ENCODE data around the gene MYO3B. TPM values are rescaled to one million over a fixed set of nuclear protein-coding genes. Genes with fewer than 3 reads are reported as not detected.

The MYO3B gene
- polyA plus RNA-seq, 1 of the 3 experiments (the other 2 are of a cell fraction) = not detected

GRCh38 chr2:170500104-170500503 is 322.2 kb downstream of the MYO3B start:
- Histone ChIP-seq H3K4me3 (ENCODE audit: low read depth in 2 of 2, low read length in 1 of 2) (no peak overlapping the region), H3K4me2 (no peak overlapping the region), H3K79me2 (ENCODE audit: insufficient read depth) (no peaks in the 10 kb centered on the region), H3K9me2 (no peaks in the 10 kb centered on the region), H3K9me3 (no peaks in the 10 kb centered on the region), H3F3A (replicated peaks; ENCODE audit: insufficient read depth) (no peaks in the 10 kb centered on the region), H2AFZ (ENCODE audit: low read depth) (no peak overlapping the region), H3K36me3 (replicated peaks in 1 of 2; ENCODE audit: control insufficient read depth in 1 of 2, insufficient read depth in 2 of 2, low read length in 1 of 2) (no peaks in the 10 kb centered on the region), H3K27ac (ENCODE audit: low read depth in 2 of 2, low read length in 1 of 2) (no peak overlapping the region), H4K20me1 (ENCODE audit: insufficient read depth) (no peaks in the 10 kb centered on the region), H3K27me3 (ENCODE audit: insufficient read depth) (no peaks in the 10 kb centered on the region), H3K9ac (no peak overlapping the region), H3K4me1 (ENCODE audit: control insufficient read depth in 1 of 2, insufficient read depth in 2 of 2, low read depth in 1 of 2, low read length in 1 of 2) (peaks cover 0 to 9% of the 10 kb centered on the region in 2 experiments; a peak in 1 of 4 replicates)
- TF ChIP-seq RCOR1 (IDR thresholded peaks at IDR 0.05; ENCODE audit: low read length) = no peak
- POLR2A ChIA-PET = no interaction called here
- no peak for DNase-seq
- WGBS (ENCODE audit: low lambda C conversion rate) = 73% methylated on average over 1 of the region's 1 CpG
- CTCF ChIA-PET = no interaction called here

- H3K4me3 ChIP-seq (ENCODE audit: low read depth in 2 of 2, low read length in 1 of 2) = no peak overlapping the region
- no peak overlapping the region for H3K4me2 ChIP-seq
- TF ChIP-seq USF1 (IDR thresholded peaks at IDR 0.05; ENCODE audit: borderline replicate concordance, low read depth) = no peak
- TF ChIP-seq JUND (IDR thresholded peaks at IDR 0.05) = no peak
- no peak for TF ChIP-seq GATA2 (CRISPR knock-in tag; IDR thresholded peaks at IDR 0.05)
- TF ChIP-seq RAD21 (IDR thresholded peaks at IDR 0.05; ENCODE audit: low read length) = no peak
- TF ChIP-seq FOXM1 (IDR thresholded peaks at IDR 0.05; ENCODE audit: low read depth) = no peak
- no peak for TF ChIP-seq SIN3A (IDR thresholded peaks at IDR 0.05; ENCODE audit: borderline replicate concordance, low read depth, low read length)
- no peak for TF ChIP-seq IRF3 (IDR thresholded peaks at IDR 0.05; ENCODE audit: low read depth, low read length)
- no peak for TF ChIP-seq RFX5 (IDR thresholded peaks at IDR 0.05; ENCODE audit: low read length)
- TF ChIP-seq CTCF (IDR thresholded peaks at IDR 0.05) = no peak
- TF ChIP-seq NFIC (IDR thresholded peaks at IDR 0.05; ENCODE audit: borderline replicate concordance) = no peak
- TF ChIP-seq MEF2A (IDR thresholded peaks at IDR 0.05; ENCODE audit: borderline replicate concordance, low read depth) = no peak
- no peak for TF ChIP-seq TCF12 (IDR thresholded peaks at IDR 0.05)
- no peak for TF ChIP-seq MAX (IDR thresholded peaks at IDR 0.05; ENCODE audit: low read depth)
- TF ChIP-seq TEAD4 (IDR thresholded peaks at IDR 0.05; ENCODE audit: borderline replicate concordance, insufficient read depth) = no peak
- TF ChIP-seq REST (IDR thresholded peaks at IDR 0.05; ENCODE audit: low read depth, low read length) = no peak
- no peaks in the 10 kb centered on the region for H4K20me1 ChIP-seq (ENCODE audit: insufficient read depth)
- 45% methylated on average over 5 of the region's 5 CpGs for WGBS (ENCODE audit: low lambda C conversion rate)
- H3K27me3 ChIP-seq (ENCODE audit: insufficient read depth) = no peaks in the 10 kb centered on the region
- H3K4me1 ChIP-seq (ENCODE audit: control insufficient read depth in 1 of 2, insufficient read depth in 2 of 2, low read depth in 1 of 2, low read length in 1 of 2) = peaks cover 0 to 9% of the 10 kb centered on the region in 2 experiments; a peak in 1 of 4 replicates
- H3K9ac ChIP-seq = no peak overlapping the region
- CTCF ChIA-PET = interaction anchor here (0.6 kb wide), 1 partner anchor 104 kb away, joined by 3 read pairs; no protein-coding TSS in a partner anchor
- H3K27ac ChIP-seq (ENCODE audit: low read depth in 2 of 2, low read length in 1 of 2) = no peak overlapping the region
- no peaks in the 10 kb centered on the region for H3K36me3 ChIP-seq (replicated peaks in 1 of 2; ENCODE audit: control insufficient read depth in 1 of 2, insufficient read depth in 2 of 2, low read length in 1 of 2)
- no peaks in the 10 kb centered on the region for H3K79me2 ChIP-seq (ENCODE audit: insufficient read depth)
- no peaks in the 10 kb centered on the region for H3F3A ChIP-seq (replicated peaks; ENCODE audit: insufficient read depth)
- no peaks in the 10 kb centered on the region for H3K9me3 ChIP-seq
- POLR2A ChIA-PET = no interaction called here
- DNase-seq = no peak
- H3K9me2 ChIP-seq = no peaks in the 10 kb centered on the region
- no peak overlapping the region for H2AFZ ChIP-seq (ENCODE audit: low read depth)
These were observed 322.8 kb downstream of the MYO3B start for GRCh38 chr2:170500770-170501169.

All from SK-N-SH (cell line).